Measurements from ENCODE around the gene ASTN2.

GRCh38 chr9:116639251-116639741 lies 775.6 kb downstream of the ASTN2 start:
- TF ChIP-seq, protein P1, sequence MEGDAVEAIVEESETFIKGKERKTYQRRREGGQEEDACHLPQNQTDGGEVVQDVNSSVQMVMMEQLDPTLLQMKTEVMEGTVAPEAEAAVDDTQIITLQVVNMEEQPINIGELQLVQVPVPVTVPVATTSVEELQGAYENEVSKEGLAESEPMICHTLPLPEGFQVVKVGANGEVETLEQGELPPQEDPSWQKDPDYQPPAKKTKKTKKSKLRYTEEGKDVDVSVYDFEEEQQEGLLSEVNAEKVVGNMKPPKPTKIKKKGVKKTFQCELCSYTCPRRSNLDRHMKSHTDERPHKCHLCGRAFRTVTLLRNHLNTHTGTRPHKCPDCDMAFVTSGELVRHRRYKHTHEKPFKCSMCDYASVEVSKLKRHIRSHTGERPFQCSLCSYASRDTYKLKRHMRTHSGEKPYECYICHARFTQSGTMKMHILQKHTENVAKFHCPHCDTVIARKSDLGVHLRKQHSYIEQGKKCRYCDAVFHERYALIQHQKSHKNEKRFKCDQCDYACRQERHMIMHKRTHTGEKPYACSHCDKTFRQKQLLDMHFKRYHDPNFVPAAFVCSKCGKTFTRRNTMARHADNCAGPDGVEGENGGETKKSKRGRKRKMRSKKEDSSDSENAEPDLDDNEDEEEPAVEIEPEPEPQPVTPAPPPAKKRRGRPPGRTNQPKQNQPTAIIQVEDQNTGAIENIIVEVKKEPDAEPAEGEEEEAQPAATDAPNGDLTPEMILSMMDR (IDR thresholded peaks at IDR 0.05) = no peak
- TF ChIP-seq EP300 (IDR thresholded peaks at IDR 0.05) = no peak
